Thyroid gland (tissue), 4 donors: ENCODE measurements around the gene PTP4A2. TPM values are rescaled to one million over a fixed set of nuclear protein-coding genes. Genes with fewer than 3 reads are reported as not detected.

Experiments
- DNase-seq, 2 donors: peaks; one replicate each; pipeline ENCODE4 v3.0.0-alpha.2; 2019
- H3K27ac ChIP-seq, 3 donors: fragments of 200-600 bp; sonication (generic); 1 replicate in 2 of 3; 2 replicates in 1 of 3; pipeline ENCODE4 v1.5.1; 2016 to 2019; ENCODE audit warnings: mild to moderate bottlenecking in 1 of 3, moderate library complexity in 1 of 3
- H3K27me3 ChIP-seq: fragments of 200-600 bp; sonication (generic); one replicate; pipeline ENCODE4 v1.5.1; 2019
- H3K36me3 ChIP-seq, 2 donors: fragments of 200-600 bp; sonication (generic); one replicate each; pipeline ENCODE4 v1.5.1; 2016 to 2019
- H3K4me1 ChIP-seq, 2 donors: fragments of 200-600 bp; sonication (generic); one replicate each; pipeline ENCODE4 v1.5.1; 2017 to 2019
- H3K4me3 ChIP-seq, 3 donors: fragments of 200-600 bp; sonication (generic); replicated peaks in 1 of 3; 1 replicate in 2 of 3; 2 replicates in 1 of 3; pipeline ENCODE4 v1.5.1; 2016; ENCODE audit warnings: mild to moderate bottlenecking in 1 of 3
- H3K9me3 ChIP-seq: fragments of 200-600 bp; sonication (generic); one replicate; pipeline ENCODE4 v1.5.1; 2017
- CTCF ChIP-seq, 6 experiments: fragments of 200-600 bp in 3 of 6; fragments of 450-650 bp in 3 of 6; sonication (generic) in 3 of 6; IDR thresholded peaks; one replicate each; pipeline ENCODE4 v1.5.1; 2016 to 2019; ENCODE audit warnings: antibody characterized with exemption in 6 of 6, mild to moderate bottlenecking in 2 of 6, inconsistent platforms in 1 of 6, moderate library complexity in 1 of 6
- POLR2A ChIP-seq, 2 donors: fragments of 450-650 bp; IDR thresholded peaks; one replicate each; pipeline ENCODE4 v1.6.1; 2017; ENCODE audit warnings: antibody characterized with exemption in 2 of 2, mild to moderate bottlenecking in 2 of 2, moderate library complexity in 1 of 2
- WGBS, 2 donors: methylation state at CpG; one replicate each; pipeline ENCODE4 v1.1.5; 2017; 5-methylcytosine and 5-hydroxymethylcytosine counted together
- intact Hi-C: fragments of 100-400 bp; cut with DNase I; formaldehyde crosslinking; loops from one replicate; pipeline ENCODE4 v1.15.1; 2023
- total RNA-seq, 4 donors: library from RNA; depleted of rRNA; stranded (reverse); fragments of >200 nt; gene quantifications; one replicate each; pipeline ENCODE4 v1.2.3, GENCODE V29; 2016

Gene PTP4A2
- total RNA-seq, 4 donors from 2014 or later: 204 to 507 (median 328) TPM

GRCh38 chr1:31879981-31880608 lies 58.1 kb downstream of the PTP4A2 start:
- Histone ChIP-seq H3K4me3 (no peak overlapping the region), H3K36me3 (no peaks in the 10 kb centered on the region), H3K4me1 (peaks cover 11 to 23% of the 10 kb centered on the region in 2 donors), H3K9me3 (no peaks in the 10 kb centered on the region), H3K27me3 (no peaks in the 10 kb centered on the region), H3K27ac (peak overlapping the region; percentile 10 to 57 (median 44))
- 77 to 81% methylated on average over 4 of the region's 4 CpGs for WGBS, 2 donors
- intact Hi-C loops: no loop called here
- TF ChIP-seq CTCF (IDR thresholded peaks at IDR 0.05) (no peak), POLR2A (IDR thresholded peaks at IDR 0.05) (no peak)
- DNase-seq: no peak

- H3K27ac ChIP-seq: peak overlapping the region in 1 of 3 donors; percentile 6
- H3K27me3 ChIP-seq: no peaks in the 10 kb centered on the region
- WGBS, 2 donors: 57 to 82% methylated on average over 5 to 6 of the region's 6 CpGs
- no peaks in the 10 kb centered on the region for H3K9me3 ChIP-seq
- no peak for TF ChIP-seq CTCF (IDR thresholded peaks at IDR 0.05)
- TF ChIP-seq POLR2A (IDR thresholded peaks at IDR 0.05): no peak
- peaks cover 15 to 23% of the 10 kb centered on the region in 2 donors for H3K4me1 ChIP-seq
- intact Hi-C loops: no loop called here
- no peaks in the 10 kb centered on the region for H3K36me3 ChIP-seq
- DNase-seq: no peak
- H3K4me3 ChIP-seq: no peak overlapping the region
Observed at GRCh38 chr1:31878058-31878457, 60.1 kb downstream of the PTP4A2 start.

- 80 to 95% methylated on average over 4 of the region's 4 CpGs for WGBS, 2 donors
- intact Hi-C loops: no loop called here
Observed at GRCh38 chr1:31877544-31877943, 60.6 kb downstream of the PTP4A2 start.

GRCh38 chr1:31875636-31876236 lies 62.4 kb downstream of the PTP4A2 start:
- H3K4me1 ChIP-seq: peaks cover 7 to 11% of the 10 kb centered on the region in 2 donors
- no peak for TF ChIP-seq POLR2A (IDR thresholded peaks at IDR 0.05)
- no peak for TF ChIP-seq CTCF (IDR thresholded peaks at IDR 0.05)
- no peaks in the 10 kb centered on the region for H3K9me3 ChIP-seq
- no peak overlapping the region for H3K27ac ChIP-seq
- H3K4me3 ChIP-seq: no peak overlapping the region
- intact Hi-C loops: no loop called here
- DNase-seq: no peak
- WGBS, 2 donors: 92 to 95% methylated on average over 11 of the region's 11 CpGs
- no peaks in the 10 kb centered on the region for H3K36me3 ChIP-seq
- no peaks in the 10 kb centered on the region for H3K27me3 ChIP-seq

More at GRCh38 chr1:31877544-31877943, 60.6 kb downstream of the PTP4A2 start:
- Histone ChIP-seq H3K9me3 (no peaks in the 10 kb centered on the region), H3K4me3 (no peak overlapping the region), H3K4me1 (peaks cover 15 to 23% of the 10 kb centered on the region in 2 donors), H3K27me3 (no peaks in the 10 kb centered on the region), H3K27ac (no peak overlapping the region), H3K36me3 (no peaks in the 10 kb centered on the region)
- no peak for DNase-seq
- TF ChIP-seq POLR2A (IDR thresholded peaks at IDR 0.05): no peak
- no peak for TF ChIP-seq CTCF (IDR thresholded peaks at IDR 0.05)

GRCh38 chr1:31874942-31875341 lies 63.2 kb downstream of the PTP4A2 start:
- Histone ChIP-seq H3K36me3 (no peaks in the 10 kb centered on the region), H3K27me3 (no peaks in the 10 kb centered on the region), H3K9me3 (no peaks in the 10 kb centered on the region), H3K4me1 (peaks cover 4% of the 10 kb centered on the region in 2 donors), H3K27ac (no peak overlapping the region), H3K4me3 (no peak overlapping the region)
- DNase-seq: no peak
- intact Hi-C loops: no loop called here
- WGBS, 2 donors: 90 to 93% methylated on average over 3 of the region's 3 CpGs
- TF ChIP-seq POLR2A (IDR thresholded peaks at IDR 0.05) (no peak), CTCF (IDR thresholded peaks at IDR 0.05) (no peak)
